OCI-M2 (cell line): Measurements from ENCODE around the gene NEURL1B.
"Not testable (repeated sequence)": the region's sequence is repeated elsewhere in the genome, so short reads cannot be mapped to it uniquely, and the experiment has no call there.

Experiments
- DNase-seq: peaks from one replicate; lab custom pipeline; 2025; ENCODE audit not compliant: unreplicated experiment; lab: John Stamatoyannopoulos, UW

Gene NEURL1B

GRCh38 chr5:172694061-172694460 is 53.0 kb downstream of the NEURL1B start:
- DNase-seq: no peak

- no peak for DNase-seq
Observed at GRCh38 chr5:172694541-172694940, 53.5 kb downstream of the NEURL1B start.

- DNase-seq: no peak
Observed at GRCh38 chr5:172695232-172696054, 54.4 kb downstream of the NEURL1B start.

GRCh38 chr5:172696171-172696849 is 55.2 kb downstream of the NEURL1B start:
- DNase-seq: no peak

GRCh38 chr5:172697123-172698121 is 56.4 kb downstream of the NEURL1B start:
- DNase-seq: no peak

GRCh38 chr5:172699423-172699822 is 58.4 kb downstream of the NEURL1B start:
- no peak for DNase-seq

GRCh38 chr5:172699999-172700364 is 58.9 kb downstream of the NEURL1B start:
- DNase-seq: no peak

GRCh38 chr5:172700365-172701290 is 59.6 kb downstream of the NEURL1B start:
- DNase-seq: no peak

- DNase-seq: no peak
Observed at GRCh38 chr5:172701291-172701656, 60.2 kb downstream of the NEURL1B start.

GRCh38 chr5:172703952-172704351 is 62.9 kb downstream of the NEURL1B start:
- no peak for DNase-seq

- no peak for DNase-seq
Observed at GRCh38 chr5:172705576-172706084, 64.6 kb downstream of the NEURL1B start.

GRCh38 chr5:172706796-172707195 is 65.7 kb downstream of the NEURL1B start:
- no peak for DNase-seq

GRCh38 chr5:172707285-172708182 is 66.5 kb downstream of the NEURL1B start:
- DNase-seq: no peak

- no peak for DNase-seq
Observed at GRCh38 chr5:172708183-172708505, 67.1 kb downstream of the NEURL1B start.

GRCh38 chr5:172710676-172711075 is 69.6 kb downstream of the NEURL1B start:
- DNase-seq: no peak

GRCh38 chr5:172711321-172711861 is 70.3 kb downstream of the NEURL1B start:
- not testable (repeated sequence) for DNase-seq

GRCh38 chr5:172712610-172713009 is 71.5 kb downstream of the NEURL1B start:
- DNase-seq: no peak

GRCh38 chr5:172713113-172713808 is 72.2 kb downstream of the NEURL1B start:
- DNase-seq: no peak
